Stimulated activated CD8-positive, alpha-beta memory T cell treated with anti-CD3 and anti-CD28 coated beads, Interleukin-4, amount 100 ng/mL, for 24 hours (primary cell): ENCODE results near the gene KCNQ1.
A peak's percentile ranks its signal among the peaks of the same experiment; 100 is the strongest.

Source experiments
- DNase-seq: peaks from one replicate; pipeline ENCODE4 v3.0.0-alpha.2; 2020; ENCODE audit warnings: low read depth

KCNQ1 gene

GRCh38 chr11:2533587-2534133 is 88.9 kb downstream of the KCNQ1 start:
- peak; percentile 29 for DNase-seq

- no peak for DNase-seq
Observed at GRCh38 chr11:2534134-2534956, 89.5 kb downstream of the KCNQ1 start.

DNA sequence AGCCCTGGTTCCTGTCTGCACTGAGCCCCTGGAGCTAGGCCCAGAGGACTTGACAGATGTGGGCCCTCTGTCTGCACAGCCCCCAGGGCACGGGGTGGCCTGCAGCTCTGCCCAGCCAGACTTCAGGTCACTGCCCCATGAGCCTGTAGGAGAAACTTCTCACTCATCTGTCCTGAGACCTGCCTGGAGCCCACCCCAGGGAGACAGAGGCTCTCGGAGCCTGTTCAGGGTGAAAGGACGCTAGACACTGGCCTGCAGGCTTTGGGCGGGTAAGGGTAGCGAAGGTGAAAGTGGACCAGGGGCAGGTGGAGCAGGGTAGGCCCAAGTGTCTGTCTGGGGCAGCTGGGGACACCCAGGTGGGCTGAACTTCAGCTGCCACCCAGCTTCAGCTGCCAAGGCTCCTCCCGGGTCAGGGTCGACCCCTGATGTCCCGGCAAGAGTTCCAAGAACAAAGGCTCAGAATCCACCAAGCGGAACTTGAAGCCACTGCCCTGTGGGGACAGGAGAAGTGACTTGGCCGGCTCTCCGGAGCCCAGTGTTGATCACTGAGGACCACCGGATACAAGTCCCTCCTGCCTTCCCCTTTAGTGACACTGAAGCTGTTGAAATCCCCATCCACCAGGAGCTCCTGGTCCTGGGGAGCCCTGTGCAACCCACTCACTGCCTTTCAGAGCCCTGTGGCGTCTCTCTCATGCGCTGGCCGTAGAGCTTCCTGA is 90.3 kb downstream of the KCNQ1 start:
- no peak for DNase-seq

DNA sequence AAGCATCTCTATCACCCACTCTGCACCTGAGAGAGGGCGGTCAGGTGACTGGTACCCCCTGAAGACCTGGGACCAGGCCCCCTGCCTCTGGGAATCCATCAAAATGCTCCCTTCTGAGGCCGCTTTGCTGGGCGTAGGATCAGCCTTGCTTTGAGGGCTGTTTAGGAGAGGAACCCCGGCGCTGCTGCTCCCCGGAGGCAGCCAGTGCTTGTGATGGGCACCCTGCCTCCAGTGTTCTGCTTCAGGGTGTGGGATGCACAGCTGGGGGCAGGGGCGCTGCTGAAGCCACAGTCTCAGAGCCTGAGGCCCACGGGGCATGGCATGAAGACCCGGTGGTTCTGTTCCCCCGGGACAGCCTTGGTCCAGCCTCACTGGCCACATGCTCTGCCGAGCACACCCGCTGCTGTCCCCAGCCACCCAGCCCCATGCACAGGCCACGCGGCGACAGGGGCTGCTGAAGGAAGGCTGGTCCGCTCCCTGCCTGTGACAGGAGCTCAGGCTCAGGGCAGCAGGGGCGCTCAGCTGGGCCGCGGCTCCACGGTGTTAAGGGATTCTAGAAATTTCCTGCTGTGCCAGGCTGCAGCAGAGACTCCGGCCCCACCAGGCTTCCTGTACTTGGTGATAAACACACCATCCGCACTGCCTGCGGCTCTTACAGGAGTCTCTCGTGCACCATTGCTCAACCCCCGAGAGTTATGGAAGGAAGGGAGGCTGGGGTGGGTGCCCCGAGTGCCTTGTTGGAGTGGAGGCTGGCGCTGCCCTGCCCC is 91.0 kb downstream of the KCNQ1 start:
- no peak for DNase-seq

- DNase-seq = no peak
Observed at GRCh38 chr11:2536440-2536989, 91.7 kb downstream of the KCNQ1 start.

DNA sequence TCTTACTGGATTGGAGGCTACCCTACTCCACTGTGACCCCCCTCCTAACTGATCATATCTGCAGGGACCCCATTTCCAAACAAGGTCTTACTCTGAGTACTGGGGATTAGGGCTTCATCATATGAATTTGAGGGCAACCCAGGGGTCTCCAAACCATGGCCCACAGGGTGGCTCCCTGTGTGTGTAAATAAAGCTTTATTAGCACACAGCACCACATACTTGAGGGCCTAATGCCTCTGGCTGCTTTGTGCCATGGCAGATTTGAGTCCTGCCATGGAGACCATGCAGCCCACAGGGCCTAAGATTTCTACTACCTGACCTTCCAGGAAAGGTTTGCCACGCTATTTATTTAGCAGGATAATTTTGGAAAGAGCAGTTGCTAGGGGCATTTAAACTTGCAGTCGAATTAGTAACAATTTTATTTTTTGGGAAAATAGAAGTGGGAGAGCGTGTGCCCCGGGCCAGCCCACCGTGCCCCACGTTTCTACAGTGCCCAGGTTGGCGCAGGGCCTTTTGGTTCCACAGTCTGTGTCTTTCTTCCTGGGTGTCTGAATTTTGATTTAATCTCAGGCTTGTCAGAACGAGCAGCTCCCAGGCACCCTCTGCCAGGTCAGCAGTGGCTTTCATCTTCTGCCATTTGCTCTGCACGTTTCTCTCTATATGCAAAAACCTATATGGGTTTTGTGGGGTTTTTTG is 92.3 kb downstream of the KCNQ1 start:
- DNase-seq = no peak

GRCh38 chr11:2537896-2538724 is 93.3 kb downstream of the KCNQ1 start:
- DNase-seq = no peak

DNA sequence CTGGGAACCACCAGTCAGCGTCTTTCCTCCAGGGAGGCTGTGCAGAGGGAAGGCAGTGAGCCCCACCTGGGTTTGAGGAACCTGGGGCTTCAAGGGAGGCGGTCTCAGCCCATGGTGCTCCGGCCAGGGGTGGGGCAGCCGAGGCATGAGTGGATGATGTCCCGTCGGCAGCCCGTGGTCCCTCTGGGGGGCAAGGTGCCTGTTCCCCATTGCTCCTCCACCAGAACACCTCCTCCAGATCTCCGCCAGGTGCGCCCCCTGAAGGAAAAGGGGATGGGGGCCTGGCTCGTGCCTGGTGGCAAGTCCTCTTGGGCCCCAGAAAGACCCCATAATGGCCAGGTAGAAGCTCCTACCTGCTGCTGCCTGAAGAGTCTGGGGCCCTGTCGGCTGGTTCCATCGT is 94.1 kb downstream of the KCNQ1 start:
- DNase-seq = no peak

DNA sequence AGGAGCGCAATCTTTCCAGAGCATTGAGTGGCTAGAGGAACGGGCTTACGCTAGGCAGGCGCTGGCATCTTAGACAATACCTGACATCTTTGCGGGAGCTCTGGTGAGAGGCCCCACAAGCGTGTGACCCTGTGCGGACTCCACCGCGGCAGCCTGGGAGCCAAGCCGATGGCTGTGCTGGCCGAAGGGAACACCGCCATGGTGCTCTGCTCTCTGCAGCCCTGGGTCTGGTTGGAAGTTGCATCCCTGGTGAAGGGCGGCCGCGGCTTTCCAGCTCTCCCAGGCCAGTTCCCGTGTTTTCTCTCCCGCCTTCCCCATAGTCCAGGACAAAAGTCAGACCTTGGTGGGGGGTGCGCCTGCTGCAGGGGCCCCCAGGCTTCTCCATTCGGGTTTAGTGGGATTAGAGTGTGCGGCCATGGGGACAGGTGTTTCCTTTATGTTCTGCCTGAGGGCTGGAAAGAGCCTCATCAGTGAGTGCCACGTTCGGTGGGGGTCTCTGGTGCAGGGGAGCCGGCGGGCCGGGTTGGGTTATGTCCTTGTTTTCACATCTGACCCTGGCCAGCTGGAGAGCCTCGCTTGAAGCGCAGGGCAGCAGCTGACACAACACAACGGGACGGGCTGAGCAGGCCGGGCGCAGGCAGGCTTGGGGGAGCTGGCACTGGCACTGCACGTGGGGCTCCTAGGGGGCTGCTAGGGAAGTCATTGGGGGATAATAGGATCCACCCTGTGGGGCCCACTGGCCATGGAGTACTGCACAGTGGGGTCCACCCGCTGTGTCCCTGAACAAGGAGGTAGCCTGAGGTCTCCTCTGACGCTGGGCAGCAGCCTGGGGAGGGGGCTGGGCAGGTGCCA is 94.8 kb downstream of the KCNQ1 start:
- no peak for DNase-seq

GRCh38 chr11:2540223-2540991 is 95.6 kb downstream of the KCNQ1 start:
- DNase-seq = no peak

GRCh38 chr11:2540992-2541680 is 96.3 kb downstream of the KCNQ1 start:
- no peak for DNase-seq

DNA sequence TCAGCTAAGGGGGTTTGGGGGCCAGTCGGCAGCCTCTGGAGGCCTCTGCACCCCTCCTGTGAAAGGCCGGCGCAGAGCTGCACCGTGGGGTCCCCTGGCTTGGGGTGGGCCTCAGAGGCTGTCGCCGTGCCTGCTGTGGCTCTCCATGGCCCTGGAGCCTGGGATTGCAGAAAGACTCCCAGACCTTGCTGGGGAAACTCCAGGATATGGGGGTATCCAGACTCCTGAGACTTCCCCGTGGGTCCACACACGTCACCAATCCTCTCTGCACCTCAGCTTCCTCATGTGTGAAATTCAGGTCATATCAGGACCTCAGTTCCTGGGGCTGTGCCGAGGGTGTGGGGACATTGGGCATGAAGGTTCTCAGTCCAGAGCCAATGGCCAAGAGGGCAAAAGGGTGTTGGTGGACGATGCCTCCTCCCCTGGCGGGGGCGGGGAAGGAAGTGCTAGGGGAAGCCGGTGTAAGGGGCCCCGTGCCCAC is 97.1 kb downstream of the KCNQ1 start:
- DNase-seq = no peak

DNA sequence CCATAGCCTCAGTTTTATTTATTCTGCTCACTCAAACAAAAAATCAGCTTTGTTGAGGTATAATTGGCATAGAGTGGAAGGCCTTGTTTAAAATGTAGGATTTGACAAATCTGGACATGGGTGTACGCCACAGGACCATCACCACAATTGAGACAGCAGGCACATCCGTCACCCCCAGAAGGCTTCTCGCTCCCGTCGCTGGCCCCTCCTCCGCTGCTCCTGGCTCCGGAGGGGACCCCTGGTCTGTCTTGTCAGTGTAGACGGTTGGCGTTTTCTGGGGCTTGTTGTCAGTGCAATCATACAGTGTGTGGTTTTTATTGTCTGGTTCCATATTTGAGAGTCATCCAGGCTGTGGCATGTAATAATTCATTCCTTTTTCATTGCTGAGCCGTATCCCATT is 97.6 kb downstream of the KCNQ1 start:
- no peak for DNase-seq

- no peak for DNase-seq
Observed at GRCh38 chr11:2547806-2548205, 103.0 kb downstream of the KCNQ1 start.

- no peak for DNase-seq
Observed at GRCh38 chr11:2548596-2548995, 103.8 kb downstream of the KCNQ1 start.

DNA sequence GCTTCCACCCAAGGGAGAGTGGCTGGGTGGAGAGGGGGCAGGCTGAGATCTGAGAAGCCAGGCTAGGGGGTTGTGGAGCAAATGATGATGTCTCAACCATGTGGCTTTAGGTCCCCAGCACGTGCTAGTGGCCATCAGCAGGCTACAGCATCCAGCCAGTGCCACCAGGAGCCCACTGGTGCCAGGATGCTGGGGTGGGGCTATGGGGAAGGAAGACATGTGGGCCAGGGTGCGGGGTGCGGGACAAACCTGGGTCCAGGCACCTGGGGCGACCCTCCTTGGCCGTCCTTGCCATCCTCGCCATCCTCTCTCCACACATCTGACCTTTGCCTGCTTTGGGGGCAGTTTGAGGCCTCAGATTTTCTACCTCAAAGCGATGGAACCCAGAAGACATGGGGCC is 104.3 kb downstream of the KCNQ1 start:
- DNase-seq = no peak

DNA sequence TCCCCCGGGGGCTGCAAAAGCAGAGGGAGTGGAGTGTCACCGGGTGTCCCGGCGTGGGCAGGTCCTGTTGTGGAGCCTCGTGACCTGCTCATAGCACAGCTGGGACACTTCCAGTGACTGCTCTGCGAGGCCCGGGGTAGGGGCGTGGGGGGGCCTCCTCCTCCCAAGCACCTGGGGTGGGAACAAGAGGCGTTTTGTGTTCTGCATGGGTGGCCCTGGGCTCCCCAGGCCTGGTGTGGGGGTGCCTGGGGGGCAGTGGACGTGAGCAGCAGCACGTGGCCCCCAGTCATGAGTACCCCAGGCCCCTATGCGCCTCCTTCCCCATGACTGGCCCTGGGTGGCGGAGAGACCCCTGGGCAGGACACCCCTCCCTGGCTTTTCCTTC is 104.7 kb downstream of the KCNQ1 start:
- no peak for DNase-seq
